Stomach (tissue), 9 donors: ENCODE results near the gene KRT12. TPM values are rescaled to one million over a fixed set of nuclear protein-coding genes. Genes with fewer than 3 reads are reported as not detected.

Experiments used
- DNase-seq, 2 donors: peaks; one replicate each; pipeline versions ENCODE4 v3.0.0 to v3.0.0-alpha.2; 2013 to 2019
- H3K27ac ChIP-seq, 5 donors: fragments of 200-600 bp in 4 of 5; sonication (generic) in 4 of 5; one replicate each; pipeline ENCODE4 v1.5.1; 2013 to 2019; ENCODE audit warnings: mild to moderate bottlenecking in 1 of 5, moderate library complexity in 1 of 5
- H3K27me3 ChIP-seq, 3 donors: fragments of 200-600 bp; sonication (generic); one replicate each; pipeline ENCODE4 v1.5.1; 2017 to 2019; ENCODE audit warnings: mixed run types in 1 of 3
- H3K36me3 ChIP-seq, 4 donors: fragments of 200-600 bp; sonication (generic); 1 replicate in 3 of 4; 2 replicates in 1 of 4; pipeline ENCODE4 v1.5.1; 2016 to 2019
- H3K4me1 ChIP-seq, 4 donors: fragments of 200-600 bp; sonication (generic); one replicate each; pipeline ENCODE4 v1.5.1; 2016 to 2019
- H3K4me3 ChIP-seq, 4 donors: fragments of 200-600 bp; sonication (generic) in 3 of 4; one replicate each; pipeline ENCODE4 v1.5.1; 2016 to 2019; ENCODE audit warnings: mild to moderate bottlenecking in 1 of 4
- H3K9me3 ChIP-seq, 4 donors: fragments of 200-600 bp; sonication (generic); one replicate each; pipeline ENCODE4 v1.5.1; 2016 to 2019
- EP300 ChIP-seq: sonication (generic); formaldehyde crosslinking; IDR thresholded peaks from one replicate; pipeline ENCODE4 v1.6.1; 2017; ENCODE audit warnings: antibody characterized with exemption
- POLR2A ChIP-seq, 4 donors: fragments of 450-650 bp; IDR thresholded peaks; one replicate each; pipeline ENCODE4 v1.6.1; 2016; ENCODE audit warnings: antibody characterized with exemption in 4 of 4, control low read depth in 2 of 4, mild to moderate bottlenecking in 1 of 4, moderate library complexity in 1 of 4
- POLR2AphosphoS5 ChIP-seq, 3 donors: sonication (generic); formaldehyde crosslinking; IDR thresholded peaks; one replicate each; pipeline ENCODE4 v1.6.1; 2016; ENCODE audit warnings: antibody characterized with exemption in 3 of 3
- WGBS, 5 donors: extraction: QIAGEN DNeasy Blood & Tissue Kit in 3 of 5; methylation state at CpG; one replicate each; pipeline versions ENCODE4 v1.1.5 to v1.1.7; 2013 to 2018; 5-methylcytosine and 5-hydroxymethylcytosine counted together
- intact Hi-C: fragments of 100-400 bp; cut with DNase I; formaldehyde crosslinking; loops from one replicate; pipeline ENCODE4 v1.15.1; 2023; ENCODE audit warnings: low total_unique reads
- polyA plus RNA-seq, 3 donors: library from polyadenylated mRNA; stranded (reverse); fragments of 200-250 nt; gene quantifications; one replicate each; pipeline ENCODE4 v1.2.3, GENCODE V29; 2013
- total RNA-seq, 5 donors: library from RNA; depleted of rRNA; stranded (reverse); fragments of >200 nt; gene quantifications; one replicate each; pipeline versions ENCODE4 v1.1.0 to v1.2.3, GENCODE V29; 2014 to 2016
- TF ChIP-seq, protein P1 (sequence below), 7 experiments: fragments of 450-650 bp in 4 of 7; fragments of 200-600 bp in 3 of 7; sonication (generic) in 3 of 7; IDR thresholded peaks; one replicate each; pipeline ENCODE4 v1.5.1; 2016 to 2019; ENCODE audit warnings: antibody characterized with exemption in 7 of 7, control low read depth in 2 of 7, mild to moderate bottlenecking in 1 of 7
- donor health status: healthy with polysubstance abuse.
- donor health status: Bipolar disorder and iron deficiency.
- donor health status: healthy.

The KRT12 gene
- total and polyA plus RNA-seq, 8 donors: 0.61 to 57.6 (median 7.6) TPM; not detected in 4

DNA sequence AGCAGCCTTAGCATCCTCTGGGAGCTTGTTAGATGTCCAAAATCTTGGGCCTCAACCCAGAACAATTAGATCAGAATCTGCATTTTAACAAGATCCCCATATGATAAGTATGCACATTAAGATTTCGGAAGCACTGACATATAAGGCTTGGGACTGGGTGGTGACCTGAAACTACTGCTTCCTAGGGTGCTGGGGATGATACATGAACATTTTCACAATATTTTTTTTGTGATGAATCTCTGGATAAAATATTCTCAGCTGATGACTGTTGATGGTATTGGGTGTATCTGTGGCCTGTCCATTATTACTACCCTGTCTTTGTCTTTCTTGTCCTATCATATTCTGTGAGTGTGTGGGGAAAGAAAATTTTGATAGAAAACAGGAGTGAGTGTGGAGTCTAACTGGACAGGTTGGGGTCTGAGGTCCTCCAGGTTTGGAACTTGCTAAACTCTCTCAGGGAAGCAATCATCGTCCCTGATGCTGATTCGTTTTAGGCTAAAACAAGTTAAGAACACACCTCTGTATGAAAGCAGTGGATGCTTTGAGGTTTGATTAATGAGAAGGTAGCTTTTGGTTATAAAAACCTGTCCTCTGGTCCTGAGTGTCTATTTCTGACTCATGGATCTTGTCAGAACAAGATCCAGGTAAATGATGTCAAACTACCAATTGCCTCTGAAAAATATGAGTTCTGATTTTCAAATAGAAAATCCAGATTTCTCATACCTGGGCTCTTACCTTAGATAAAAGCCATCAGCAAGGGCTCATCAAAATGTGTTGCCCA lies 47.2 kb upstream of the KRT12 start:
- 72 to 89% (median 78%) methylated on average over 3 of the region's 3 CpGs for WGBS, 5 donors
- Histone ChIP-seq H3K9me3 (no peaks in the 10 kb centered on the region), H3K4me1 (peaks cover 0 to 9% (median 6%) of the 10 kb centered on the region in 4 donors), H3K27ac (no peak overlapping the region), H3K27me3 (no peaks in the 10 kb centered on the region), H3K4me3 (no peak overlapping the region), H3K36me3 (no peaks in the 10 kb centered on the region)
- intact Hi-C loops: no loop called here
- DNase-seq: no peak
- TF ChIP-seq EP300 (no peak), POLR2AphosphoS5 (IDR thresholded peaks at IDR 0.05) (no peak), POLR2A (IDR thresholded peaks at IDR 0.05) (no peak)
- TF ChIP-seq, protein P1, sequence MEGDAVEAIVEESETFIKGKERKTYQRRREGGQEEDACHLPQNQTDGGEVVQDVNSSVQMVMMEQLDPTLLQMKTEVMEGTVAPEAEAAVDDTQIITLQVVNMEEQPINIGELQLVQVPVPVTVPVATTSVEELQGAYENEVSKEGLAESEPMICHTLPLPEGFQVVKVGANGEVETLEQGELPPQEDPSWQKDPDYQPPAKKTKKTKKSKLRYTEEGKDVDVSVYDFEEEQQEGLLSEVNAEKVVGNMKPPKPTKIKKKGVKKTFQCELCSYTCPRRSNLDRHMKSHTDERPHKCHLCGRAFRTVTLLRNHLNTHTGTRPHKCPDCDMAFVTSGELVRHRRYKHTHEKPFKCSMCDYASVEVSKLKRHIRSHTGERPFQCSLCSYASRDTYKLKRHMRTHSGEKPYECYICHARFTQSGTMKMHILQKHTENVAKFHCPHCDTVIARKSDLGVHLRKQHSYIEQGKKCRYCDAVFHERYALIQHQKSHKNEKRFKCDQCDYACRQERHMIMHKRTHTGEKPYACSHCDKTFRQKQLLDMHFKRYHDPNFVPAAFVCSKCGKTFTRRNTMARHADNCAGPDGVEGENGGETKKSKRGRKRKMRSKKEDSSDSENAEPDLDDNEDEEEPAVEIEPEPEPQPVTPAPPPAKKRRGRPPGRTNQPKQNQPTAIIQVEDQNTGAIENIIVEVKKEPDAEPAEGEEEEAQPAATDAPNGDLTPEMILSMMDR (IDR thresholded peaks at IDR 0.05): no peak

DNA sequence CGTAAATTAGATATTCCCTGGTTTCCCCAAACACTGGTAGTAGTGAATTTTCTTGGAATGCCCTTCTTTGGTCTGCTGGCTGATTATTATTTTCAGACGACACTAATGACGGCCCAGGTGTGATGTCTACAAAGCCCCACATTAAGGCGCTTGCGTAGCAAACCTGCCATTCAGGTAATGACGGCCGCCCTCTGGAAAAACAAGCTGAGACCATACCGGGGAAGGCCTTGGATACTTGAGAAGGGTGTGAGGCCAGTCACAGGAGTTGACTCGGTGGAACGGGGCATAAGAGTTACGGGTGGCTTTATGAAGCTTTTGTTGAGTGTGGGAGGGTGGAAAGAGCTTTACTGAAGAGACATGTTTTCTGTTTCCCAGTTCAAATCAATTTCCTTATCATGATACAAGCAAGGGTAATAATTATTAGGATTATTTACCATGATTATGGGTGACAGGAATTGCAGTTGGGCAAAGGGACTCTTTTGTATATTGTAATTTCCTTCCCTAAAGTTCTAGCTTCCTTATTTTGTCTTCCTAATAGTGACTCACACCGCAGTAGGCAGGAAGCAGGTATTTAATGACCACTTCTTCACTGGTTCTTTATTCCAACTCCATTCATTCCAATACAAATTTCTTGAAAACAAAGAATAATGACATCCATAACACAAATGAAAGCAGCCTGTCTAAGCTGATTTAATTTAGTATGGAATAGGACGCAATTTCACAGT lies 45.6 kb upstream of the KRT12 start:
- intact Hi-C loops: no loop called here
- Histone ChIP-seq H3K9me3 (no peaks in the 10 kb centered on the region), H3K27ac (no peak overlapping the region), H3K36me3 (no peaks in the 10 kb centered on the region), H3K27me3 (no peaks in the 10 kb centered on the region), H3K4me1 (peaks cover 0 to 9% (median 6%) of the 10 kb centered on the region in 4 donors), H3K4me3 (no peak overlapping the region)
- DNase-seq: no peak
- TF ChIP-seq POLR2A (IDR thresholded peaks at IDR 0.05) (no peak), EP300 (no peak), POLR2AphosphoS5 (IDR thresholded peaks at IDR 0.05) (no peak)
- TF ChIP-seq, protein P1 (IDR thresholded peaks at IDR 0.05): no peak
- 85 to 89% (median 88%) methylated on average over 13 of the region's 13 CpGs for WGBS, 5 donors

DNA sequence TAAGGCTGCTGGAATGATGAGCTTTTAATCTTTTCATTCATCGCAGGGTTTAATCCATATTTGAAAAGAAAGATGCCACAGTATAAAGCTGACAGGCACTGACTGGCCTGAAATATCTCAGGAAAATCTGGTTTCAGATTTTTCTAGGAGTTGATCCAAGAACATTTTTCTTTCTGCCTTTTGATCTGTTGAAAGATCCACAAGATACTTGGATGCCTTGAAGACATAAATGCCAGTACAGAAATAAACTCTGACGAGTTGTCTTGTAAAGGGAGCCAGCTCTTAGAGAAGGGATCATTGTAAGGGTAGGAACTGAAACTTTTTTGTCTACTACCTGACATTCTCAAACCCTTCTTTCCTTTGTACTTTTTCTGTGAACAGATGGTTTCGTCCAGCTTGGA lies 43.4 kb upstream of the KRT12 start:
- intact Hi-C loops: no loop called here
- DNase-seq: no peak
- WGBS, 5 donors: 60 to 77% (median 66%) methylated on average over 3 of the region's 3 CpGs
- Histone ChIP-seq H3K27ac (peak overlapping the region in 2 of 5 donors; percentile 7 to 30), H3K4me1 (peaks cover 0 to 9% (median 6%) of the 10 kb centered on the region in 4 donors), H3K27me3 (peaks cover 0 to 11% (median 0%) of the 10 kb centered on the region in 3 donors), H3K9me3 (no peaks in the 10 kb centered on the region), H3K36me3 (no peaks in the 10 kb centered on the region), H3K4me3 (no peak overlapping the region)
- TF ChIP-seq EP300 (no peak), POLR2AphosphoS5 (IDR thresholded peaks at IDR 0.05) (no peak), POLR2A (IDR thresholded peaks at IDR 0.05) (no peak)
- TF ChIP-seq, protein P1 (IDR thresholded peaks at IDR 0.05): no peak

DNA sequence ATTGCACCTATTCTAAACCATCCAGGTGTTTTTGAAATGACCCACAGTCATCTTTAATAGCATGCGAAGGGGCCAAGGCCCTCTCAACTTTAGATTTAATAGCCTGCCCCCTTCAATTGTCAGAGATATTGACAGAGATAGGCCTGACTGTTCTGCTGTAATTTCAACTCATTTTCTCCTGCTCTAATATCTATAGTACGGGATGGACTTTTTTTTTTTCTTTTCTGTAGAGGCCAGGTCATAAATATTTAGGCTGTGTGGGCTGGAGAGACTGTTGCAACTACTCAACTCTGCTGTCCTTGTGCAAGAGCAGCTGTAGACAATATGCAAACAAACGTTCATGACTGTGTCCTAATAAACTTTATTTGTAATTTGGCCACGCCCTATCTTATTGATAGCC lies 42.7 kb upstream of the KRT12 start:
- H3K4me3 ChIP-seq: no peak overlapping the region

More for the DNA sequence above, 42.7 kb upstream of the KRT12 start:
- intact Hi-C loops: loop anchor here (10.0 kb wide), 2 partner anchors 415 to 745 kb away; no protein-coding TSS in a partner anchor
- H3K9me3 ChIP-seq: no peaks in the 10 kb centered on the region
- H3K27ac ChIP-seq: peak overlapping the region in 2 of 5 donors; percentile 7 to 30
- WGBS, 5 donors: 34 to 44% (median 38%) methylated on average over 4 of the region's 4 CpGs
- H3K4me1 ChIP-seq: peaks cover 0 to 9% (median 6%) of the 10 kb centered on the region in 4 donors
- no peak for DNase-seq
- TF ChIP-seq, protein P1 (IDR thresholded peaks at IDR 0.05): no peak
- no peak for TF ChIP-seq POLR2A (IDR thresholded peaks at IDR 0.05)
- no peak for TF ChIP-seq EP300
- TF ChIP-seq POLR2AphosphoS5 (IDR thresholded peaks at IDR 0.05): peak in 1 of 3 donors; percentile 17
- H3K27me3 ChIP-seq: peaks cover 0 to 16% (median 0%) of the 10 kb centered on the region in 3 donors
- H3K36me3 ChIP-seq: no peaks in the 10 kb centered on the region
